ENCODE measurements around the gene APOC1.
"Not testable (repeated sequence)": the region's sequence is repeated elsewhere in the genome, so short reads cannot be mapped to it uniquely, and the experiment has no call there.

Gene APOC1

GRCh38 chr19:44914433-44915206 lies at the start of gene APOC1:
APOC1 (plus strand) TSS chr19:44914608; CDS start chr19:44914892, 284 bp downstream.
- peak; percentile 55 for DNase-seq (ENCODE audit: low read depth)

- no peak for DNase-seq (ENCODE audit: low read depth)
These were observed 49.1 kb upstream of the APOC1 start for GRCh38 chr19:44865196-44865767.

- no peak for DNase-seq (ENCODE audit: low read depth)
These were observed 47.7 kb upstream of the APOC1 start for GRCh38 chr19:44866664-44867063.

GRCh38 chr19:44867578-44867977 lies 46.8 kb upstream of the APOC1 start:
- DNase-seq (ENCODE audit: low read depth), result no peak

- DNase-seq (ENCODE audit: low read depth), result no peak
These were observed 44.5 kb upstream of the APOC1 start for GRCh38 chr19:44869733-44870470.

- no peak for DNase-seq (ENCODE audit: low read depth)
These were observed 42.6 kb upstream of the APOC1 start for GRCh38 chr19:44871809-44872208.

- no peak for DNase-seq (ENCODE audit: low read depth)
These were observed 41.7 kb upstream of the APOC1 start for GRCh38 chr19:44872661-44873060.

- no peak for DNase-seq (ENCODE audit: low read depth)
These were observed 40.1 kb upstream of the APOC1 start for GRCh38 chr19:44874317-44874716.

- no peak for DNase-seq (ENCODE audit: low read depth)
These were observed 38.5 kb upstream of the APOC1 start for GRCh38 chr19:44875666-44876451.

- DNase-seq (ENCODE audit: low read depth), result no peak
These were observed 37.4 kb upstream of the APOC1 start for GRCh38 chr19:44876930-44877535.

- no peak for DNase-seq (ENCODE audit: low read depth)
These were observed 36.1 kb upstream of the APOC1 start for GRCh38 chr19:44878120-44878865.

GRCh38 chr19:44879309-44880065 lies 34.9 kb upstream of the APOC1 start:
- DNase-seq (ENCODE audit: low read depth), result no peak

- no peak for DNase-seq (ENCODE audit: low read depth)
These were observed 32.3 kb upstream of the APOC1 start for GRCh38 chr19:44882063-44882462.

GRCh38 chr19:44882619-44883397 lies 31.6 kb upstream of the APOC1 start:
- DNase-seq (ENCODE audit: low read depth), result not testable (repeated sequence)

GRCh38 chr19:44883922-44884321 lies 30.5 kb upstream of the APOC1 start:
- no peak for DNase-seq (ENCODE audit: low read depth)

GRCh38 chr19:44884566-44884965 lies 29.8 kb upstream of the APOC1 start:
- no peak for DNase-seq (ENCODE audit: low read depth)

GRCh38 chr19:44886141-44886540 lies 28.3 kb upstream of the APOC1 start:
- DNase-seq (ENCODE audit: low read depth), result no peak

GRCh38 chr19:44887648-44888047 lies 26.8 kb upstream of the APOC1 start:
- no peak for DNase-seq (ENCODE audit: low read depth)

GRCh38 chr19:44888335-44888734 lies 26.1 kb upstream of the APOC1 start:
- DNase-seq (ENCODE audit: low read depth), result not testable (repeated sequence)

All from stimulated activated CD8-positive, alpha-beta memory T cell treated with anti-CD3 and anti-CD28 coated beads, Interleukin-12 subunit alpha, Interleukin-12 subunit beta, amount 100 ng/mL, for 4 hours (primary cell).